Measurements from ENCODE around the gene SERPINE1. TPM values are rescaled to one million over a fixed set of nuclear protein-coding genes. Genes with fewer than 3 reads are reported as not detected.

The SERPINE1 gene
- total RNA-seq, 1 experiment from 2014 or later = 370 TPM

DNA sequence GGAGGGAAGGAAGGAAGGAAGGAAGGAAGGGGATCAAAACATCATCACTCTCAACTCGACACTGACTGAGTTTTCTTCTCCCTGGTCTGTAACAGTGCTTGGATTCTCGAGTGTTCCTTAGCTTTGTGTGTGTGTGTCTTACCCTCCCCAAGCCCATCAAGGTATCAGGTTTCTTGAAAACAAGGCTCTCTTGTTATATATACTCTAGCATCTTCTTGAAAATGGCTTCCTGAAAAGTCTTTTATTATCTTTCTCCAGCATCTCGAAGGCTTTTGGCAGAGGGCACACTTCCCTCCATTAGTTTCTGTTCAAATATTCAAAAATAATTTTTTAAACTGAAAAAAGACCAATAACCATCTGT lies 13.4 kb downstream of the SERPINE1 start:
- Histone ChIP-seq H3K27me3 (ENCODE audit: control insufficient read depth, insufficient read depth, low read length) (no peaks in the 10 kb centered on the region), H3K9me3 (ENCODE audit: control insufficient read depth, insufficient read depth, low read depth, low read length) (no peaks in the 10 kb centered on the region), H3K27ac (ENCODE audit: low read length) (peak overlapping the region; percentile 67), H3K36me3 (ENCODE audit: control insufficient read depth, insufficient read depth, low read length) (peaks cover 2% of the 10 kb centered on the region), H3K4me1 (ENCODE audit: control insufficient read depth, insufficient read depth, low read length) (peaks cover 34% of the 10 kb centered on the region), H3K4me3 (ENCODE audit: low read depth in 2 of 2, low read length in 2 of 2) (no peak overlapping the region)
- ChIA-PET POLR2A (interaction anchor here (0.6 to 0.8 kb wide), 2 partner anchors 21 to 124 kb away, joined by 3 to 4 read pairs; no protein-coding TSS in a partner anchor), CTCF (interaction anchor here (0.8 to 1.6 kb wide), 2 partner anchors 36 to 52 kb away, joined by 3 to 4 read pairs; no protein-coding TSS in a partner anchor)
- BruUV-seq (replicated peaks) = no TSS peak
- TF ChIP-seq TCF7L2 (IDR thresholded peaks at IDR 0.05; ENCODE audit: low read depth, low read length) (no peak), POLR2AphosphoS5 (IDR thresholded peaks at IDR 0.05; ENCODE audit: low read depth, low read length) (no peak), SIN3A (IDR thresholded peaks at IDR 0.05; ENCODE audit: borderline replicate concordance, insufficient read depth, low read depth, low read length) (no peak), REST (IDR thresholded peaks at IDR 0.05; ENCODE audit: insufficient read depth in 1 of 2, low read depth in 2 of 2, low read length in 1 of 2) (no peak)
- TF ChIP-seq, protein P1, sequence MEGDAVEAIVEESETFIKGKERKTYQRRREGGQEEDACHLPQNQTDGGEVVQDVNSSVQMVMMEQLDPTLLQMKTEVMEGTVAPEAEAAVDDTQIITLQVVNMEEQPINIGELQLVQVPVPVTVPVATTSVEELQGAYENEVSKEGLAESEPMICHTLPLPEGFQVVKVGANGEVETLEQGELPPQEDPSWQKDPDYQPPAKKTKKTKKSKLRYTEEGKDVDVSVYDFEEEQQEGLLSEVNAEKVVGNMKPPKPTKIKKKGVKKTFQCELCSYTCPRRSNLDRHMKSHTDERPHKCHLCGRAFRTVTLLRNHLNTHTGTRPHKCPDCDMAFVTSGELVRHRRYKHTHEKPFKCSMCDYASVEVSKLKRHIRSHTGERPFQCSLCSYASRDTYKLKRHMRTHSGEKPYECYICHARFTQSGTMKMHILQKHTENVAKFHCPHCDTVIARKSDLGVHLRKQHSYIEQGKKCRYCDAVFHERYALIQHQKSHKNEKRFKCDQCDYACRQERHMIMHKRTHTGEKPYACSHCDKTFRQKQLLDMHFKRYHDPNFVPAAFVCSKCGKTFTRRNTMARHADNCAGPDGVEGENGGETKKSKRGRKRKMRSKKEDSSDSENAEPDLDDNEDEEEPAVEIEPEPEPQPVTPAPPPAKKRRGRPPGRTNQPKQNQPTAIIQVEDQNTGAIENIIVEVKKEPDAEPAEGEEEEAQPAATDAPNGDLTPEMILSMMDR (IDR thresholded peaks at IDR 0.05) = no peak
- DNase-seq (ENCODE audit: low read depth, low spot score) = no peak
- in situ Hi-C loops (cut with HindIII; ENCODE audit: low pct_unique_long_range_greater_than_20kb, low sequenced_read_pairs) = no loop called here
- ATAC-seq = no peak
- intact Hi-C loops (cut with micrococcal nuclease; ENCODE audit: unreplicated experiment) = no loop called here

- Histone ChIP-seq H3K9me3 (ENCODE audit: control insufficient read depth, insufficient read depth, low read depth, low read length) (no peaks in the 10 kb centered on the region), H3K4me3 (ENCODE audit: low read depth in 2 of 2, low read length in 2 of 2) (no peak overlapping the region), H3K36me3 (ENCODE audit: control insufficient read depth, insufficient read depth, low read length) (peaks cover 2% of the 10 kb centered on the region; the same call in 1 of the 2 replicates), H3K27ac (ENCODE audit: low read length) (peak overlapping the region; percentile 67), H3K4me1 (ENCODE audit: control insufficient read depth, insufficient read depth, low read length) (peaks cover 34% of the 10 kb centered on the region), H3K27me3 (ENCODE audit: control insufficient read depth, insufficient read depth, low read length) (no peaks in the 10 kb centered on the region)
- intact Hi-C loops (cut with micrococcal nuclease; ENCODE audit: unreplicated experiment) (no loop called here), in situ Hi-C loops (cut with HindIII; ENCODE audit: low pct_unique_long_range_greater_than_20kb, low sequenced_read_pairs) (no loop called here)
- BruUV-seq (replicated peaks) = no TSS peak
- CTCF ChIA-PET = interaction anchor here (0.6 to 1.6 kb wide), 4 partner anchors 36 to 183 kb away, joined by 3 to 4 read pairs (median 3); no protein-coding TSS in a partner anchor
- TF ChIP-seq SIN3A (IDR thresholded peaks at IDR 0.05; ENCODE audit: borderline replicate concordance, insufficient read depth, low read depth, low read length) = no peak
- no peak for TF ChIP-seq REST (IDR thresholded peaks at IDR 0.05; ENCODE audit: insufficient read depth in 1 of 2, low read depth in 2 of 2, low read length in 1 of 2)
- no peak for TF ChIP-seq POLR2AphosphoS5 (IDR thresholded peaks at IDR 0.05; ENCODE audit: low read depth, low read length)
- TF ChIP-seq, protein P1 (IDR thresholded peaks at IDR 0.05) = no peak
- TF ChIP-seq TCF7L2 (IDR thresholded peaks at IDR 0.05; ENCODE audit: low read depth, low read length) = no peak
- DNase-seq (ENCODE audit: low read depth, low spot score) (no peak), ATAC-seq (no peak)
- POLR2A ChIA-PET = interaction anchor here (0.6 to 0.8 kb wide), 3 partner anchors 20 to 123 kb away, joined by 3 to 4 read pairs (median 4); no protein-coding TSS in a partner anchor
These were observed 14.0 kb downstream of the SERPINE1 start for GRCh38 chr7:101140746-101141382.
